Epithelial cell of esophagus (primary cell): Measurements from ENCODE around the gene PALM.
"Not testable (repeated sequence)": the region's sequence is repeated elsewhere in the genome, so short reads cannot be mapped to it uniquely, and the experiment has no call there.

Experiments
- DNase-seq: peaks from one replicate; pipeline ENCODE4 v3.0.0; 2010; ENCODE audit warnings: low read depth
- H3K4me3 ChIP-seq: 2 replicates; pipeline ENCODE4 v1.5.1; 2011; ENCODE audit warnings: mild to moderate bottlenecking, low read length, control low read depth
- CTCF ChIP-seq: IDR thresholded peaks from 2 replicates; pipeline ENCODE4 v1.5.1; 2011; ENCODE audit warnings: low read depth, mild to moderate bottlenecking, low read length, control low read depth, inconsistent platforms; ENCODE audit not compliant: insufficient read depth; ENCODE audit errors: missing control alignments

PALM gene

GRCh38 chr19:663682-664117 lies 45.0 kb upstream of the PALM start:
- TF ChIP-seq CTCF = no peak
- H3K4me3 ChIP-seq = peak overlapping the region; percentile 52
- no peak for DNase-seq

GRCh38 chr19:664913-665443 lies 43.8 kb upstream of the PALM start:
- H3K4me3 ChIP-seq = peak overlapping the region; percentile 1
- DNase-seq = peak; percentile 75
- peak; percentile 92 for TF ChIP-seq CTCF

- not testable (repeated sequence) for H3K4me3 ChIP-seq, DNase-seq
Observed at GRCh38 chr19:666985-667573, 41.7 kb upstream of the PALM start.

GRCh38 chr19:668675-669434 lies 39.9 kb upstream of the PALM start:
- DNase-seq, H3K4me3 ChIP-seq: not testable (repeated sequence)

GRCh38 chr19:670609-671075 lies 38.1 kb upstream of the PALM start:
- no peak overlapping the region for H3K4me3 ChIP-seq
- peak; percentile 13 for TF ChIP-seq CTCF
- no peak for DNase-seq

- no peak for DNase-seq
- no peak overlapping the region for H3K4me3 ChIP-seq
- TF ChIP-seq CTCF = no peak
Observed at GRCh38 chr19:674282-675151, 34.2 kb upstream of the PALM start.

GRCh38 chr19:676007-676338 lies 32.8 kb upstream of the PALM start:
- H3K4me3 ChIP-seq = peak overlapping the region; percentile 43
- no peak for DNase-seq
- TF ChIP-seq CTCF = no peak
